SK-N-SH (cell line): ENCODE measurements around the gene APBA2. TPM values are rescaled to one million over a fixed set of nuclear protein-coding genes. Genes with fewer than 3 reads are reported as not detected.

Experiments used
- CTCF ChIA-PET: fragments of 300-600, 350-600 bp; formaldehyde crosslinking; extraction: SDS; loops from one replicate; lab custom pipeline; 2021; lab: Yijun Ruan, JAX
- POLR2A ChIA-PET: fragments of 350-600 bp; sonication (Branson Sonifier 250); formaldehyde crosslinking; extraction: SDS; loops from one replicate; lab custom pipeline; 2020; ENCODE audit warnings: antibody characterized with exemption, inconsistent platforms; lab: Yijun Ruan, JAX
- DNase-seq: peaks from one replicate; pipeline ENCODE4 v3.0.0; 2012
- H2AFZ ChIP-seq: fragments of 200-600 bp; sonication (generic); 2 replicates; pipeline ENCODE4 v1.8.1; 2016; ENCODE audit warnings: antibody characterized with exemption, mild to moderate bottlenecking, low read depth
- H3F3A ChIP-seq: fragments of 200-600 bp; sonication (generic); replicated peaks from 2 replicates; pipeline ENCODE3; 2016; ENCODE audit warnings: antibody characterized with exemption, mild to moderate bottlenecking; ENCODE audit not compliant: insufficient read depth
- H3K27ac ChIP-seq, 2 experiments: fragments of 200-500 bp in 1 of 2; fragments of 200-600 bp in 1 of 2; sonication (Bioruptor generic) in 1 of 2; sonication (generic), shearing (Covaris generic) in 1 of 2; 2 replicates each; pipeline versions ENCODE4 v1.5.1 to v1.6.1; 2014 to 2016; ENCODE audit warnings: low read depth in 2 of 2, inconsistent platforms in 1 of 2, low read length in 1 of 2, mild to moderate bottlenecking in 1 of 2, mixed read lengths in 1 of 2
- H3K27me3 ChIP-seq: fragments of 200-600 bp; sonication (generic), shearing (Covaris generic); 2 replicates; pipeline ENCODE4 v1.6.1; 2016; ENCODE audit warnings: mixed run types; ENCODE audit not compliant: insufficient read depth
- H3K36me3 ChIP-seq, 2 experiments: fragments of 200-500 bp in 1 of 2; fragments of 200-600 bp in 1 of 2; sonication (Bioruptor generic) in 1 of 2; sonication (generic) in 1 of 2; replicated peaks in 1 of 2; 2 replicates each; pipeline versions ENCODE3 to v1.5.1; 2014 to 2016; ENCODE audit warnings: low read length in 1 of 2, mild to moderate bottlenecking in 1 of 2; ENCODE audit not compliant: insufficient read depth in 2 of 2, control insufficient read depth in 1 of 2
- H3K4me1 ChIP-seq, 2 experiments: fragments of 200-500 bp in 1 of 2; fragments of 200-600 bp in 1 of 2; sonication (Bioruptor generic) in 1 of 2; sonication (generic), shearing (Covaris generic) in 1 of 2; 2 replicates each; pipeline versions ENCODE4 v1.5.1 to v1.6.1; 2014 to 2016; ENCODE audit warnings: low read depth in 1 of 2, low read length in 1 of 2, mixed run types in 1 of 2; ENCODE audit not compliant: insufficient read depth in 2 of 2, control insufficient read depth in 1 of 2
- H3K4me2 ChIP-seq: fragments of 200-600 bp; sonication (generic), shearing (Covaris generic); 2 replicates; pipeline ENCODE4 v1.6.1; 2017; ENCODE audit warnings: mixed run types
- H3K4me3 ChIP-seq, 2 experiments: fragments of 200-500 bp in 1 of 2; fragments of 200-600 bp in 1 of 2; sonication (Bioruptor generic) in 1 of 2; sonication (generic), shearing (Covaris generic) in 1 of 2; 2 replicates each; pipeline versions ENCODE4 v1.5.1 to v1.8.1; 2014 to 2016; ENCODE audit warnings: low read depth in 2 of 2, inconsistent platforms in 1 of 2, low read length in 1 of 2, mild to moderate bottlenecking in 1 of 2, mixed read lengths in 1 of 2, moderate library complexity in 1 of 2
- H3K79me2 ChIP-seq: fragments of 200-600 bp; sonication (generic); 2 replicates; pipeline ENCODE4 v1.8.1; 2017; ENCODE audit warnings: mild to moderate bottlenecking; ENCODE audit not compliant: insufficient read depth
- H3K9ac ChIP-seq: fragments of 200-600 bp; sonication (generic); 2 replicates; pipeline ENCODE4 v1.6.1; 2017; ENCODE audit warnings: mixed run types
- H3K9me2 ChIP-seq: fragments of 200-600 bp; sonication (generic); 2 replicates; pipeline ENCODE4 v1.6.1; 2017; ENCODE audit warnings: mixed run types
- H3K9me3 ChIP-seq: fragments of 200-600 bp; sonication (generic); 2 replicates; pipeline ENCODE4 v1.6.1; 2017; ENCODE audit warnings: mixed run types, mild to moderate bottlenecking, moderate library complexity
- H4K20me1 ChIP-seq: fragments of 200-600 bp; sonication (generic); 2 replicates; pipeline ENCODE4 v1.6.1; 2017; ENCODE audit warnings: mild to moderate bottlenecking, mixed run types; ENCODE audit not compliant: insufficient read depth
- CHD2 ChIP-seq: fragments of 150-350 bp; IDR thresholded peaks from 2 replicates; pipeline ENCODE4 v1.6.1; 2018; ENCODE audit warnings: low read length; ENCODE audit not compliant: partially characterized antibody
- EP300 ChIP-seq, 2 experiments: IDR thresholded peaks; 2 replicates each; pipeline versions ENCODE4 v1.4.0 to v1.6.1; 2012; ENCODE audit warnings: borderline replicate concordance in 1 of 2, low read depth in 1 of 2, low read length in 1 of 2
- FOXJ3 ChIP-seq: sonication (generic); formaldehyde crosslinking; IDR thresholded peaks from 2 replicates; pipeline ENCODE4 v1.5.1; 2020; ENCODE audit warnings: mild to moderate bottlenecking, missing genetic modification reagents
- FOXM1 ChIP-seq: IDR thresholded peaks from 2 replicates; pipeline ENCODE4 v1.4.0; 2012; ENCODE audit warnings: low read depth, mild to moderate bottlenecking
- GABPA ChIP-seq: IDR thresholded peaks from 2 replicates; pipeline ENCODE4 v1.4.0; 2012; ENCODE audit warnings: low read depth, mild to moderate bottlenecking
- JUND ChIP-seq: IDR thresholded peaks from 2 replicates; pipeline ENCODE4 v1.4.0; 2012
- MEF2A ChIP-seq: IDR thresholded peaks from 2 replicates; pipeline ENCODE4 v1.4.0; 2012; ENCODE audit warnings: low read depth, borderline replicate concordance
- POLR2AphosphoS5 ChIP-seq: IDR thresholded peaks from 2 replicates; pipeline ENCODE4 v1.6.1; 2012; ENCODE audit warnings: low read depth, low read length
- RAD21 ChIP-seq: IDR thresholded peaks from 2 replicates; pipeline ENCODE4 v1.6.1; 2012; ENCODE audit warnings: mild to moderate bottlenecking, low read length
- RXRA ChIP-seq: IDR thresholded peaks from 2 replicates; pipeline ENCODE4 v1.4.0; 2012; ENCODE audit warnings: low read depth, mild to moderate bottlenecking, borderline replicate concordance
- SIN3A ChIP-seq: IDR thresholded peaks from 2 replicates; pipeline ENCODE4 v1.6.1; 2012; ENCODE audit warnings: low read depth, mild to moderate bottlenecking, low read length, moderate library complexity, borderline replicate concordance
- TAF1 ChIP-seq: IDR thresholded peaks from 2 replicates; pipeline ENCODE4 v1.6.1; 2012; ENCODE audit warnings: low read depth, mild to moderate bottlenecking, low read length, moderate library complexity, borderline replicate concordance
- YY1 ChIP-seq: IDR thresholded peaks from 2 replicates; pipeline ENCODE4 v1.4.0; 2012; ENCODE audit warnings: low read depth, mild to moderate bottlenecking
- WGBS: methylation state at CpG from one replicate; pipeline ENCODE4 v1.1.6; 2017; ENCODE audit warnings: low lambda C conversion rate; 5-methylcytosine and 5-hydroxymethylcytosine counted together
- polyA plus RNA-seq, 3 experiments: library from polyadenylated mRNA; depleted of rRNA; stranded (reverse); fragments of >200 nt; gene quantifications; 2 replicates each; pipeline ENCODE4 v1.2.3, GENCODE V29; 2012
- TF ChIP-seq, protein P1 (sequence below): IDR thresholded peaks from 2 replicates; pipeline ENCODE4; 2012
- TF ChIP-seq, protein P2 (sequence below): fragments of 200-600 bp; sonication (generic); IDR thresholded peaks from 2 replicates; pipeline ENCODE4 v1.6.1; 2017; ENCODE audit warnings: antibody characterized with exemption, mild to moderate bottlenecking, moderate library complexity
- TF ChIP-seq, protein P3 (sequence below): IDR thresholded peaks from 2 replicates; pipeline ENCODE4 v1.4.0; 2012; ENCODE audit warnings: low read depth
- TF ChIP-seq, protein P4 (sequence below): IDR thresholded peaks from 2 replicates; pipeline ENCODE4 v1.6.1; 2012; ENCODE audit warnings: mild to moderate bottlenecking, low read depth, low read length, moderate library complexity
- TF ChIP-seq, protein P5 (sequence below): IDR thresholded peaks from 2 replicates; pipeline ENCODE4 v1.4.0; 2012; ENCODE audit warnings: low read depth, borderline replicate concordance
- TF ChIP-seq, protein P6 (sequence below): fragments of 150-350 bp; IDR thresholded peaks from 2 replicates; pipeline ENCODE4 v1.6.1; 2016; ENCODE audit warnings: mild to moderate bottlenecking, low read depth, low read length
- TF ChIP-seq, protein P7 (sequence below): fragments of 150-350 bp; IDR thresholded peaks from 2 replicates; pipeline ENCODE4 v1.6.1; 2017; ENCODE audit warnings: antibody characterized with exemption, low read length, low read depth, borderline replicate concordance

The APBA2 gene
- polyA plus RNA-seq, 1 of the 3 experiments (the other 2 are of a cell fraction): 12.7 TPM

DNA sequence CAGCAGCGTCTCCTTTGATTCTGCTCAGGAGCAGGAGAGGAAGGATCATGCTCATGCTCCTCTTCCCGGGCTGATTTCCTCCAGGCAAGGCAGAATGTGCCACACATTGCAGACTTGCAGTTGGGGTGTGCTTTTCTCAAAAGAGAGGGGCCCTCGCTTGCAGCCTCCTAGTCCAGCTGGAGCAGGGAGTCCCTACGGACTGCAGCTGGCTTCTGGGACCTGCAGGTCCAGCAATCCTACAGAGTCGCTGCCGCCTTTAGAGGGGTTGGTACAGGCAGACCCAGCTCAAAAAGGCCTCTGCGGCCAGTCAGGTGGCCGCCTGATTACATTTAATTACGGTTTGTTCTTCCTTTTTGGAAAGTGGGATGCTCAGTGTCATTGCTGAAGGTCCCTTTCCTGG, 210.0 kb downstream of the APBA2 start:
- WGBS: 82% methylated on average over 8 of the region's 9 CpGs
- Histone ChIP-seq H3K9me3 (no peaks in the 10 kb centered on the region), H4K20me1 (no peaks in the 10 kb centered on the region), H3K4me3 (no peak overlapping the region), H3K27ac (no peak overlapping the region), H3K4me1 (no peaks in the 10 kb centered on the region; a peak in 1 of 4 replicates), H3K27me3 (no peaks in the 10 kb centered on the region), H3K79me2 (no peaks in the 10 kb centered on the region), H3K9me2 (no peaks in the 10 kb centered on the region), H3K9ac (no peak overlapping the region), H3K4me2 (no peak overlapping the region), H3K36me3 (no peaks in the 10 kb centered on the region), H2AFZ (no peak overlapping the region), H3F3A (no peaks in the 10 kb centered on the region)
- TF ChIP-seq JUND (no peak), EP300 (IDR thresholded peaks at IDR 0.05; ENCODE audit: borderline replicate concordance in 1 of 2, low read depth in 1 of 2, low read length in 1 of 2) (no peak), CHD2 (no peak), MEF2A (no peak), FOXJ3 (CRISPR knock-in tag) (no peak), GABPA (no peak), FOXM1 (no peak), RXRA (no peak), POLR2AphosphoS5 (no peak), YY1 (no peak), RAD21 (no peak), TAF1 (no peak), SIN3A (no peak)
- TF ChIP-seq, protein P1, sequence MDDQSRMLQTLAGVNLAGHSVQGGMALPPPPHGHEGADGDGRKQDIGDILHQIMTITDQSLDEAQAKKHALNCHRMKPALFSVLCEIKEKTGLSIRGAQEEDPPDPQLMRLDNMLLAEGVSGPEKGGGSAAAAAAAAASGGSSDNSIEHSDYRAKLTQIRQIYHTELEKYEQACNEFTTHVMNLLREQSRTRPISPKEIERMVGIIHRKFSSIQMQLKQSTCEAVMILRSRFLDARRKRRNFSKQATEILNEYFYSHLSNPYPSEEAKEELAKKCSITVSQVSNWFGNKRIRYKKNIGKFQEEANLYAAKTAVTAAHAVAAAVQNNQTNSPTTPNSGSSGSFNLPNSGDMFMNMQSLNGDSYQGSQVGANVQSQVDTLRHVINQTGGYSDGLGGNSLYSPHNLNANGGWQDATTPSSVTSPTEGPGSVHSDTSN: no peak
- TF ChIP-seq, protein P2, sequence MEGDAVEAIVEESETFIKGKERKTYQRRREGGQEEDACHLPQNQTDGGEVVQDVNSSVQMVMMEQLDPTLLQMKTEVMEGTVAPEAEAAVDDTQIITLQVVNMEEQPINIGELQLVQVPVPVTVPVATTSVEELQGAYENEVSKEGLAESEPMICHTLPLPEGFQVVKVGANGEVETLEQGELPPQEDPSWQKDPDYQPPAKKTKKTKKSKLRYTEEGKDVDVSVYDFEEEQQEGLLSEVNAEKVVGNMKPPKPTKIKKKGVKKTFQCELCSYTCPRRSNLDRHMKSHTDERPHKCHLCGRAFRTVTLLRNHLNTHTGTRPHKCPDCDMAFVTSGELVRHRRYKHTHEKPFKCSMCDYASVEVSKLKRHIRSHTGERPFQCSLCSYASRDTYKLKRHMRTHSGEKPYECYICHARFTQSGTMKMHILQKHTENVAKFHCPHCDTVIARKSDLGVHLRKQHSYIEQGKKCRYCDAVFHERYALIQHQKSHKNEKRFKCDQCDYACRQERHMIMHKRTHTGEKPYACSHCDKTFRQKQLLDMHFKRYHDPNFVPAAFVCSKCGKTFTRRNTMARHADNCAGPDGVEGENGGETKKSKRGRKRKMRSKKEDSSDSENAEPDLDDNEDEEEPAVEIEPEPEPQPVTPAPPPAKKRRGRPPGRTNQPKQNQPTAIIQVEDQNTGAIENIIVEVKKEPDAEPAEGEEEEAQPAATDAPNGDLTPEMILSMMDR: no peak
- TF ChIP-seq, protein P3, sequence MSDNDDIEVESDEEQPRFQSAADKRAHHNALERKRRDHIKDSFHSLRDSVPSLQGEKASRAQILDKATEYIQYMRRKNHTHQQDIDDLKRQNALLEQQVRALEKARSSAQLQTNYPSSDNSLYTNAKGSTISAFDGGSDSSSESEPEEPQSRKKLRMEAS: no peak
- TF ChIP-seq, protein P4, sequence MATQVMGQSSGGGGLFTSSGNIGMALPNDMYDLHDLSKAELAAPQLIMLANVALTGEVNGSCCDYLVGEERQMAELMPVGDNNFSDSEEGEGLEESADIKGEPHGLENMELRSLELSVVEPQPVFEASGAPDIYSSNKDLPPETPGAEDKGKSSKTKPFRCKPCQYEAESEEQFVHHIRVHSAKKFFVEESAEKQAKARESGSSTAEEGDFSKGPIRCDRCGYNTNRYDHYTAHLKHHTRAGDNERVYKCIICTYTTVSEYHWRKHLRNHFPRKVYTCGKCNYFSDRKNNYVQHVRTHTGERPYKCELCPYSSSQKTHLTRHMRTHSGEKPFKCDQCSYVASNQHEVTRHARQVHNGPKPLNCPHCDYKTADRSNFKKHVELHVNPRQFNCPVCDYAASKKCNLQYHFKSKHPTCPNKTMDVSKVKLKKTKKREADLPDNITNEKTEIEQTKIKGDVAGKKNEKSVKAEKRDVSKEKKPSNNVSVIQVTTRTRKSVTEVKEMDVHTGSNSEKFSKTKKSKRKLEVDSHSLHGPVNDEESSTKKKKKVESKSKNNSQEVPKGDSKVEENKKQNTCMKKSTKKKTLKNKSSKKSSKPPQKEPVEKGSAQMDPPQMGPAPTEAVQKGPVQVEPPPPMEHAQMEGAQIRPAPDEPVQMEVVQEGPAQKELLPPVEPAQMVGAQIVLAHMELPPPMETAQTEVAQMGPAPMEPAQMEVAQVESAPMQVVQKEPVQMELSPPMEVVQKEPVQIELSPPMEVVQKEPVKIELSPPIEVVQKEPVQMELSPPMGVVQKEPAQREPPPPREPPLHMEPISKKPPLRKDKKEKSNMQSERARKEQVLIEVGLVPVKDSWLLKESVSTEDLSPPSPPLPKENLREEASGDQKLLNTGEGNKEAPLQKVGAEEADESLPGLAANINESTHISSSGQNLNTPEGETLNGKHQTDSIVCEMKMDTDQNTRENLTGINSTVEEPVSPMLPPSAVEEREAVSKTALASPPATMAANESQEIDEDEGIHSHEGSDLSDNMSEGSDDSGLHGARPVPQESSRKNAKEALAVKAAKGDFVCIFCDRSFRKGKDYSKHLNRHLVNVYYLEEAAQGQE: no peak
- TF ChIP-seq, protein P5, sequence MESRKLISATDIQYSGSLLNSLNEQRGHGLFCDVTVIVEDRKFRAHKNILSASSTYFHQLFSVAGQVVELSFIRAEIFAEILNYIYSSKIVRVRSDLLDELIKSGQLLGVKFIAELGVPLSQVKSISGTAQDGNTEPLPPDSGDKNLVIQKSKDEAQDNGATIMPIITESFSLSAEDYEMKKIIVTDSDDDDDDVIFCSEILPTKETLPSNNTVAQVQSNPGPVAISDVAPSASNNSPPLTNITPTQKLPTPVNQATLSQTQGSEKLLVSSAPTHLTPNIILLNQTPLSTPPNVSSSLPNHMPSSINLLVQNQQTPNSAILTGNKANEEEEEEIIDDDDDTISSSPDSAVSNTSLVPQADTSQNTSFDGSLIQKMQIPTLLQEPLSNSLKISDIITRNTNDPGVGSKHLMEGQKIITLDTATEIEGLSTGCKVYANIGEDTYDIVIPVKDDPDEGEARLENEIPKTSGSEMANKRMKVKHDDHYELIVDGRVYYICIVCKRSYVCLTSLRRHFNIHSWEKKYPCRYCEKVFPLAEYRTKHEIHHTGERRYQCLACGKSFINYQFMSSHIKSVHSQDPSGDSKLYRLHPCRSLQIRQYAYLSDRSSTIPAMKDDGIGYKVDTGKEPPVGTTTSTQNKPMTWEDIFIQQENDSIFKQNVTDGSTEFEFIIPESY: no peak
- TF ChIP-seq, protein P6, sequence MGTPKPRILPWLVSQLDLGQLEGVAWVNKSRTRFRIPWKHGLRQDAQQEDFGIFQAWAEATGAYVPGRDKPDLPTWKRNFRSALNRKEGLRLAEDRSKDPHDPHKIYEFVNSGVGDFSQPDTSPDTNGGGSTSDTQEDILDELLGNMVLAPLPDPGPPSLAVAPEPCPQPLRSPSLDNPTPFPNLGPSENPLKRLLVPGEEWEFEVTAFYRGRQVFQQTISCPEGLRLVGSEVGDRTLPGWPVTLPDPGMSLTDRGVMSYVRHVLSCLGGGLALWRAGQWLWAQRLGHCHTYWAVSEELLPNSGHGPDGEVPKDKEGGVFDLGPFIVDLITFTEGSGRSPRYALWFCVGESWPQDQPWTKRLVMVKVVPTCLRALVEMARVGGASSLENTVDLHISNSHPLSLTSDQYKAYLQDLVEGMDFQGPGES: no peak
- TF ChIP-seq, protein P7, sequence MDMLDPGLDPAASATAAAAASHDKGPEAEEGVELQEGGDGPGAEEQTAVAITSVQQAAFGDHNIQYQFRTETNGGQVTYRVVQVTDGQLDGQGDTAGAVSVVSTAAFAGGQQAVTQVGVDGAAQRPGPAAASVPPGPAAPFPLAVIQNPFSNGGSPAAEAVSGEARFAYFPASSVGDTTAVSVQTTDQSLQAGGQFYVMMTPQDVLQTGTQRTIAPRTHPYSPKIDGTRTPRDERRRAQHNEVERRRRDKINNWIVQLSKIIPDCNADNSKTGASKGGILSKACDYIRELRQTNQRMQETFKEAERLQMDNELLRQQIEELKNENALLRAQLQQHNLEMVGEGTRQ: no peak
- ChIA-PET CTCF (no interaction called here), POLR2A (no interaction called here)
- DNase-seq: no peak
